PC-9 (cell line): ENCODE data around the gene ROCK1. TPM values are rescaled to one million over a fixed set of nuclear protein-coding genes. Genes with fewer than 3 reads are reported as not detected.
A peak's percentile ranks its signal among the peaks of the same experiment; 100 is the strongest.

Experiments used
- BruUV-seq: library from RNA; stranded (reverse); fragments of 400-500 nt; replicated peaks from 2 replicates; lab custom pipeline; 2021; lab: Mats Ljungman, UMichigan
- CTCF ChIA-PET: fragments of 300-600 bp; sonication (Branson Sonifier 250); formaldehyde crosslinking; loops from one replicate; lab custom pipeline; 2022; ENCODE audit warnings: antibody characterized with exemption; lab: Charles Lee
- POLR2A ChIA-PET: fragments of 300-600 bp; sonication (Branson Sonifier 250); formaldehyde crosslinking; loops from one replicate; lab custom pipeline; 2022; ENCODE audit warnings: antibody characterized with exemption; ENCODE audit not compliant: unreplicated experiment; lab: Charles Lee
- DNase-seq, 2 experiments: peaks; one replicate each; pipeline versions ENCODE4 v3.0.0 to v3.0.0-alpha.2; 2015 to 2022; ENCODE audit warnings: mixed read lengths in 1 of 2
- H2AFZ ChIP-seq: fragments of 200-600 bp; sonication (generic); 2 replicates; pipeline ENCODE4 v1.8.1; 2017; ENCODE audit warnings: antibody characterized with exemption
- H3F3A ChIP-seq: fragments of 200-600 bp; sonication (generic); 2 replicates; pipeline ENCODE4 v1.8.1; 2017; ENCODE audit warnings: antibody characterized with exemption, mild to moderate bottlenecking, low read depth; ENCODE audit not compliant: insufficient read depth
- H3K27ac ChIP-seq: fragments of 200-600 bp; sonication (generic); 2 replicates; pipeline ENCODE4 v1.6.1; 2016; ENCODE audit warnings: mixed run types
- H3K27me3 ChIP-seq: fragments of 200-600 bp; sonication (generic); 2 replicates; pipeline ENCODE4 v1.6.1; 2016; ENCODE audit warnings: low read depth, mixed run types; ENCODE audit not compliant: insufficient read depth
- H3K36me3 ChIP-seq: fragments of 200-600 bp; sonication (generic); 2 replicates; pipeline ENCODE4 v1.6.1; 2016; ENCODE audit warnings: low read depth, mixed run types
- H3K4me1 ChIP-seq: fragments of 200-600 bp; sonication (generic); replicated peaks from 2 replicates; pipeline ENCODE4 v1.6.1; 2016; ENCODE audit warnings: mixed run types; ENCODE audit not compliant: insufficient read depth
- H3K4me2 ChIP-seq: fragments of 200-600 bp; sonication (generic); 2 replicates; pipeline ENCODE4 v1.6.1; 2017; ENCODE audit warnings: mixed run types
- H3K4me3 ChIP-seq: fragments of 200-600 bp; sonication (generic); 2 replicates; pipeline ENCODE4 v1.6.1; 2016; ENCODE audit warnings: mixed run types
- H3K79me2 ChIP-seq: fragments of 200-600 bp; sonication (generic); 2 replicates; pipeline ENCODE4 v1.6.1; 2017; ENCODE audit warnings: low read depth, mixed run types
- H3K9me2 ChIP-seq: fragments of 200-600 bp; sonication (generic); 2 replicates; pipeline ENCODE4 v1.8.1; 2017; ENCODE audit warnings: mild to moderate bottlenecking; ENCODE audit not compliant: insufficient read depth
- H3K9me3 ChIP-seq: fragments of 200-600 bp; sonication (generic); 2 replicates; pipeline ENCODE4 v1.8.1; 2016; ENCODE audit warnings: low read depth; ENCODE audit not compliant: insufficient read depth
- H4K20me1 ChIP-seq: fragments of 200-600 bp; sonication (generic); 2 replicates; pipeline ENCODE4 v1.8.1; 2017; ENCODE audit not compliant: insufficient read depth
- EZH2 ChIP-seq: fragments of 200-600 bp; sonication (generic); IDR thresholded peaks from 2 replicates; pipeline ENCODE4 v1.8.0; 2017; ENCODE audit warnings: antibody characterized with exemption, low read depth
- intact Hi-C: fragments of 100-400 bp; cut with micrococcal nuclease; formaldehyde crosslinking; loops from one replicate; pipeline ENCODE4 v1.10.0; 2022; ENCODE audit not compliant: unreplicated experiment
- total RNA-seq: library from RNA; stranded (reverse); gene quantifications from 2 replicates; pipeline ENCODE4 v1.2.3, GENCODE V29; 2021
- TF ChIP-seq, protein P1 (sequence below): fragments of 200-600 bp; sonication (generic); conservative IDR thresholded peaks from 2 replicates; pipeline ENCODE4 v1.6.1; 2017; ENCODE audit warnings: mixed run types, antibody characterized with exemption, mild to moderate bottlenecking, moderate library complexity

The ROCK1 gene
- total RNA-seq, 1 experiment from 2014 or later: 26.8 TPM

DNA sequence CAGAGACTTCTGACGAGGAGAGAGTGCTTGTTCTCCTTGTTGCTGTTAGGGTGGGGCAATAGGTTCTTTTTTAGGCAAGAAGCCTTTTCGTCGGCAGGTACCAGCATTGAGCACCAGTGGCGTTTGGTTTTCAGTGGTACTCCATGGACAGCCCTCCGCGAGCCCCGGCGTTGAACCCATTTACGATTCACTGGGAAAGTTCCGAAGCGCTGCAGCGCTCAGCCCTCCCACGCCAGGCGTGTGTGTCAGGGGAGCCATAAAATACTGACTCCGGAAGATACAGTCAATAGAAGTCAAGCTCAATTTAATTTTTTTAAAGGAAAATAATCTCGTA is 494 bp upstream of the ROCK1 start:
- H3K79me2 ChIP-seq: peaks cover 44% of the 10 kb centered on the region
- BruUV-seq: no TSS peak
- TF ChIP-seq EZH2: no peak
- TF ChIP-seq, protein P1, sequence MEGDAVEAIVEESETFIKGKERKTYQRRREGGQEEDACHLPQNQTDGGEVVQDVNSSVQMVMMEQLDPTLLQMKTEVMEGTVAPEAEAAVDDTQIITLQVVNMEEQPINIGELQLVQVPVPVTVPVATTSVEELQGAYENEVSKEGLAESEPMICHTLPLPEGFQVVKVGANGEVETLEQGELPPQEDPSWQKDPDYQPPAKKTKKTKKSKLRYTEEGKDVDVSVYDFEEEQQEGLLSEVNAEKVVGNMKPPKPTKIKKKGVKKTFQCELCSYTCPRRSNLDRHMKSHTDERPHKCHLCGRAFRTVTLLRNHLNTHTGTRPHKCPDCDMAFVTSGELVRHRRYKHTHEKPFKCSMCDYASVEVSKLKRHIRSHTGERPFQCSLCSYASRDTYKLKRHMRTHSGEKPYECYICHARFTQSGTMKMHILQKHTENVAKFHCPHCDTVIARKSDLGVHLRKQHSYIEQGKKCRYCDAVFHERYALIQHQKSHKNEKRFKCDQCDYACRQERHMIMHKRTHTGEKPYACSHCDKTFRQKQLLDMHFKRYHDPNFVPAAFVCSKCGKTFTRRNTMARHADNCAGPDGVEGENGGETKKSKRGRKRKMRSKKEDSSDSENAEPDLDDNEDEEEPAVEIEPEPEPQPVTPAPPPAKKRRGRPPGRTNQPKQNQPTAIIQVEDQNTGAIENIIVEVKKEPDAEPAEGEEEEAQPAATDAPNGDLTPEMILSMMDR: no peak
- H3K4me3 ChIP-seq: peak overlapping the region; percentile 68
- H3K27me3 ChIP-seq: no peaks in the 10 kb centered on the region
- intact Hi-C loops: loop anchor here (5.0 kb wide), 1 partner anchor 35 kb away; no protein-coding TSS in a partner anchor
- ChIA-PET POLR2A (no interaction called here), CTCF (interaction anchor here (0.7 kb wide), 1 partner anchor 1680 kb away, joined by 5 read pairs; no protein-coding TSS in a partner anchor)
- peaks cover 14% of the 10 kb centered on the region for H4K20me1 ChIP-seq
- H3F3A ChIP-seq: no peaks in the 10 kb centered on the region
- no peak overlapping the region for H3K27ac ChIP-seq
- H3K4me1 ChIP-seq: peaks cover 27% of the 10 kb centered on the region
- peak overlapping the region; percentile 86 for H2AFZ ChIP-seq
- H3K36me3 ChIP-seq: no peaks in the 10 kb centered on the region
- no peaks in the 10 kb centered on the region for H3K9me3 ChIP-seq
- H3K9me2 ChIP-seq: no peaks in the 10 kb centered on the region
- no peak for DNase-seq
- peak overlapping the region; percentile 83 for H3K4me2 ChIP-seq

DNA sequence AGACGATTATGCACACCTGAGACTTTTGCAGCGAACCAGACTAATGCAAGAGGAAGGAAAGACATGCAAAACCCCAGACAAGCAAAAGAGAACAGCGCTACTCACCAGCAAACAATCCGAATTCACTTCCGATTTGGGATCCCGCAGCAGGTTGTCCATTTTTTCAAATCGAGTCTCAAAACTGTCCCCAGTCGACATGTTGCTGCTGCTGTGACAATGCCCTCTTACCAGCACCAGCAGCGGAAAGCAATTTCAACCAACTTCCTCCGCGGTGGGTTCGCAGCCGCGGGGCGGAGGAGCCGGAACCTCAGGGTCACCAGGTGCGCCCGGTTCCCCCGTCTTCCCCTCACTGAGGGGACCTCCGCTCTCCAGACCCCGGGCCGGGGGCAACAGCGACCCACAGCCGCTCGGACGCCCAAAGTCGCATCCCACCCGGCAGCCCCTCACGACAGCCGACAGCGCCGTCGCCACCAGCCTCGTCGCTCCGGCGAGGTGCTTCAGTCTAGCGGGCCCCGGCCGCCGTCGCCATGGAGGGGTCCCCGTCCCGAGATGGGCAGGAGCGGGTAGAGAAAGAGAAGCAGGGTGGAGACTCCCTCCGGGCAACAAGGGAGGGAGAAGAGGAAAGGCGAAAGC is 784 bp downstream of the ROCK1 start:
- peak overlapping the region; percentile 90 for H3K4me3 ChIP-seq
- peak in 1 of 2 experiments; percentile 18 for DNase-seq
- TSS peak; percentile 32 for BruUV-seq
- H3K79me2 ChIP-seq: peaks cover 57% of the 10 kb centered on the region
- no peaks in the 10 kb centered on the region for H3K9me3 ChIP-seq
- H3F3A ChIP-seq: no peaks in the 10 kb centered on the region
- peaks cover 27% of the 10 kb centered on the region for H3K4me1 ChIP-seq
- intact Hi-C loops: loop anchor here (5.0 kb wide), 1 partner anchor 34 kb away; no protein-coding TSS in a partner anchor
- H3K27me3 ChIP-seq: no peaks in the 10 kb centered on the region
- CTCF ChIA-PET: interaction anchor here (0.7 kb wide), 1 partner anchor 73 kb away, joined by 3 read pairs; no protein-coding TSS in a partner anchor
- peaks cover 14% of the 10 kb centered on the region for H4K20me1 ChIP-seq
- POLR2A ChIA-PET: no interaction called here
- peak overlapping the region; percentile 95 for H3K4me2 ChIP-seq
- peak overlapping the region; percentile 47 for H3K27ac ChIP-seq
- H3K36me3 ChIP-seq: no peaks in the 10 kb centered on the region
- no peaks in the 10 kb centered on the region for H3K9me2 ChIP-seq
- H2AFZ ChIP-seq: peak overlapping the region; percentile 95
- TF ChIP-seq, protein P1: no peak
- TF ChIP-seq EZH2: no peak

DNA sequence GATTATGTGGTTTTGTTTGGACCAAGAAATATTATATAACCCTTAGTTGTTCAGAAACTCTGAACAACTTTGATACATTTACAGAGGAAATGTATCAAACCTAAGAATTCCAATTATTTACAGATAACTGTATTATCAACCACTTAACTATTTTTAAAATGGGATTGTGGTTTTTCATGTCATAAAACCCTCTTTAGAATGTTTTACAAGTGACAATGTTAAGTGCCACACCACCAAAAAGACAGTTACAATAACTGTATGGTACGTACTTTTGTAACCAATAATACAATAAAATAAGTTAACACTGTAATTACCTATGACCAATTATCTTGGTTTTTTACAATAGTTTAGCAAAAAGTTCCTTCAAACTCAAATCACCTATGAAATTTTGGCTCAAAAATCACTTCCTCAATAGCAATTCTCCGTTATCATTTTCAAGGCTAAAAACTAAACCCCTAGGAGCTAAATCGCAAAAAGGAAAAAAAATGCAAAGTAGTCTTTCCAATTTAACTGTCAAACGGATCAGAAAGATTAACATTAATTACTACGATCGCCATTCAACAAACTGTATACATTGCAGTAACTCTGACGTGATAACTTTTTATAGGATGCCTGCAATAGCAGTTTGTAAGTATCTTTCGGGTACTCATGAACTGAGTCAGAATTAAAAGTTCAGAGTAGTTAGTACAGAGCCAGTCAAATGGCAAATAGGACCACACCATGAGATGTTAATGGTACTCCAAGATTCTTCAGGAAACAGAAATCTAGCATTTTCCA is 1.5 kb downstream of the ROCK1 start:
- Histone ChIP-seq H4K20me1 (peaks cover 14% of the 10 kb centered on the region), H3K9me3 (no peaks in the 10 kb centered on the region), H3K9me2 (no peaks in the 10 kb centered on the region), H3F3A (no peaks in the 10 kb centered on the region), H3K4me1 (peaks cover 27% of the 10 kb centered on the region), H3K27ac (0 out of 2 replicates have a peak overlapping the region, but pooled peaks have one; percentile 13), H3K4me3 (peak overlapping the region; percentile 90), H3K27me3 (no peaks in the 10 kb centered on the region), H2AFZ (peak overlapping the region; percentile 95), H3K79me2 (peaks cover 64% of the 10 kb centered on the region), H3K36me3 (no peaks in the 10 kb centered on the region), H3K4me2 (peak overlapping the region; percentile 95)
- no peak for DNase-seq
- BruUV-seq: no TSS peak
- CTCF ChIA-PET: no interaction called here
- POLR2A ChIA-PET: no interaction called here
- TF ChIP-seq EZH2: no peak
- TF ChIP-seq, protein P1: no peak
- intact Hi-C loops: loop anchor here (5.0 kb wide), 1 partner anchor 33 kb away; no protein-coding TSS in a partner anchor
